Anterior cingulate cortex (tissue), 58 donors: ENCODE data around the gene ODF2L.
"Not testable (repeated sequence)": the region's sequence is repeated elsewhere in the genome, so short reads cannot be mapped to it uniquely, and the experiment has no call there.

Experiments
- DNase-seq, 58 donors: peaks; one replicate each; lab custom pipeline; 2025; lab: John Stamatoyannopoulos, UW

Gene ODF2L

GRCh38 chr1:86389307-86389706 lies 6.8 kb downstream of the ODF2L start:
- no peak for DNase-seq

- DNase-seq: no peak
Observed at GRCh38 chr1:86388777-86389176, 7.3 kb downstream of the ODF2L start.

- no peak for DNase-seq
Observed at GRCh38 chr1:86387916-86388627, 8.1 kb downstream of the ODF2L start.

- no peak for DNase-seq
Observed at GRCh38 chr1:86382878-86383277, 13.2 kb downstream of the ODF2L start.

GRCh38 chr1:86381223-86381622 lies 14.9 kb downstream of the ODF2L start:
- DNase-seq: no peak

- peak in 2 of 58 donors; percentile 3 to 29 for DNase-seq
Observed at GRCh38 chr1:86380257-86380861, 15.8 kb downstream of the ODF2L start.

GRCh38 chr1:86378813-86379212 lies 17.3 kb downstream of the ODF2L start:
- DNase-seq: no peak

GRCh38 chr1:86377341-86377740 lies 18.8 kb downstream of the ODF2L start:
- DNase-seq: no peak

- no peak for DNase-seq
Observed at GRCh38 chr1:86375688-86376087, 20.4 kb downstream of the ODF2L start.

- DNase-seq: no peak
Observed at GRCh38 chr1:86370601-86371022, 25.5 kb downstream of the ODF2L start.

- no peak for DNase-seq
Observed at GRCh38 chr1:86365896-86366295, 30.2 kb downstream of the ODF2L start.

- no peak for DNase-seq
Observed at GRCh38 chr1:86362807-86363206, 33.3 kb downstream of the ODF2L start.

GRCh38 chr1:86357796-86358195 lies 38.3 kb downstream of the ODF2L start:
- DNase-seq: no peak

- no peak for DNase-seq
Observed at GRCh38 chr1:86356247-86356646, 39.9 kb downstream of the ODF2L start.

- no peak for DNase-seq
Observed at GRCh38 chr1:86352086-86352485, 44.0 kb downstream of the ODF2L start.

GRCh38 chr1:86350230-86350629 lies 45.9 kb downstream of the ODF2L start:
- DNase-seq: not testable (repeated sequence)

GRCh38 chr1:86346388-86346787 lies 49.7 kb downstream of the ODF2L start:
- no peak for DNase-seq

GRCh38 chr1:86345042-86345441 lies 51.1 kb downstream of the ODF2L start:
- no peak for DNase-seq

- DNase-seq: no peak
Observed at GRCh38 chr1:86339906-86340305, 56.2 kb downstream of the ODF2L start.

- no peak for DNase-seq
Observed at GRCh38 chr1:86339014-86339812, 56.9 kb downstream of the ODF2L start.

GRCh38 chr1:86335916-86336315 lies 60.2 kb downstream of the ODF2L start:
- DNase-seq: no peak

- no peak for DNase-seq
Observed at GRCh38 chr1:86325264-86325663, 70.9 kb downstream of the ODF2L start.
